GM12865 (cell line): ENCODE data around the gene MYPN.

ENCODE experiments used
- DNase-seq: peaks from one replicate; pipeline ENCODE4 v3.0.0; 2010; ENCODE audit warnings: low read depth
- H3K4me3 ChIP-seq: 2 replicates; pipeline ENCODE4 v1.5.1; 2011; ENCODE audit warnings: mild to moderate bottlenecking, low read depth, low read length, control low read depth
- CTCF ChIP-seq: IDR thresholded peaks from 2 replicates; pipeline ENCODE4 v1.5.1; 2011; ENCODE audit warnings: low read length, control low read depth, low read depth, inconsistent platforms; ENCODE audit not compliant: insufficient read depth; ENCODE audit errors: missing control alignments

MYPN gene

GRCh38 chr10:68223535-68224165 lies 114.4 kb downstream of the MYPN start:
- peak; percentile 44 for DNase-seq
- no peak overlapping the region for H3K4me3 ChIP-seq
- peak; percentile 8 for TF ChIP-seq CTCF

GRCh38 chr10:68224810-68225209 lies 115.5 kb downstream of the MYPN start:
- no peak for DNase-seq
- H3K4me3 ChIP-seq: no peak overlapping the region
- no peak for TF ChIP-seq CTCF

DNA sequence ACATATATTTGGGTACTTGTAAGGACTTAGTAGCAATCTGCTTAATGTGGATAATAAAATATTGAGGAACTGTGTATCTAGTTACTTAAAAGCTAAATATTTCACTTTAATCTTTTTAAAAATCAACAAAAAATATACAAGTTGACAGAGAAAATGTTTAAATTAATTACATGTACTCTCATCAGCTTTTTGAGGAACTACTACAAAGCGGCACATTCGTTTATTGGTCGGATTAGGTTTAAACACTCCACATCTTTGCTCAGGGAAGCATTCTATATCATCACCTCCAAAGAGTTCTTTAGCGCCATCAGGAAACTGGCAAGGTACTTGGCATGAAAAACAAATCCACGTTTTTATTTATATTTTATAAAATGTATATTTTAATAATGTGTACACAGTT lies 121.0 kb downstream of the MYPN start:
- no peak overlapping the region for H3K4me3 ChIP-seq
- no peak for TF ChIP-seq CTCF

DNA sequence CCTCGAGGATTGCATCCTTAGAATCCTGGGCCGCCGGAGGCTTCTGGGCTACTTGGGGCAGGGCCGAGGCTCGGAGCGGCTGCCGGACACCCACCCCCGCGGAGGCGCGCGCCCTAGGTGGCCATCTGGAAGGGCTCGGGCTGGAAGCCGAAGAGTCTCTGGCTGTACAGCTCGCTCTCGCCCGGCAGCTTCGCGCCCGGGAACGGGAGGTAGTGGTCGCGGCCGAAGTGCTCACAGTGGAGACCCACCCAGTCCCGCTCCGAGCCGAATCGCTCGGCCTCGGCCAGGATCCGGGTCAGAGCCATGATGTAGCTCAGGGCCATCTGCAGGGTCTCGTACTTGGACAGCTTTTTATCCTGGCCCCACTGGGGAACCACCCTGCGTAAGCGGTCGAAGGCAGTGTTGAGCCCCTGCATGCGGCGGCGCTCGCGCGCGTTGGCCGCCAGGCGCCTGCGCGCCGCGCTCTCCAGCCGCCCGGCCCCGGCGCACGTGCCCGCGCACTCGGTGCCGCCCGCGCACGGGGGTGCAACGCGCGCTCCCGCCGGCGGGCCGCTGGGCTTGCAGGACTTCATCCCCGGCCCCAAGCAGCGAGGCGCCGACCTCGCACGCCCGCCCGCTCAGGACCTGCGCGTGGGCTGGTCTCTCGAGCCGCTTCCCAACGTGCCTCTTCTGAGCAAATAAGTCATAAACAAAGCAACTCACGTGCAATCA lies 122.0 kb downstream of the MYPN start:
- peak; percentile 79 for DNase-seq
- H3K4me3 ChIP-seq: peak overlapping the region; percentile 74
- TF ChIP-seq CTCF: peak; percentile 31

More for the DNA sequence above, 121.0 kb downstream of the MYPN start:
- no peak for DNase-seq

GRCh38 chr10:68231817-68232251 lies 122.5 kb downstream of the MYPN start, which contains the start of gene ATOH7:
ATOH7 (minus strand) TSS chr10:68232113; CDS start chr10:68231677, 436 bp downstream.
- peak within 1 kb of the TSS; percentile 74 for H3K4me3 ChIP-seq
- TF ChIP-seq CTCF: no peak
- no peak for DNase-seq

DNA sequence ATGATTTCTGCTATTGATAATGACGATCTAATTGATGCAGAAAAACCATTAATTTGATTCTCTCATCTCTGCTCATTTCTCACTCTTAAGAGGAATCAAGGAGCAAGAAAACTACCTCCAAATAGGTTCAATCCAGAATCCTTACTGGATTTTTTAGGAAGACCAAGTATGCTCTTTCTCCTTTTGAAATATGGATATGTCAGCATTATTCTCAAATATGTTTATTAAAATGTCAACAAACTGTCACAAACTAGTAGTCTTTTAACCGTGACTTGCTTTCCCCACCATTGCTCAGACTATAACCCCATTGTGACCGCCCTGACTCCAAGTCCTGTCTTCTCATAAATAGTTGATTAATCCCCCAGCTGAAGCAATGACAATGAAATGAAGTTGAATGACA lies 123.8 kb downstream of the MYPN start:
- DNase-seq: no peak
- TF ChIP-seq CTCF: no peak
- H3K4me3 ChIP-seq: no peak overlapping the region
